AG09319 (cell line): ENCODE data around the gene ADD3.

Experiments
- DNase-seq: peaks from one replicate; pipeline ENCODE4 v3.0.0-alpha.2; 2010; ENCODE audit warnings: low read depth; ENCODE audit errors: extremely low read depth
- CTCF ChIP-seq: IDR thresholded peaks from 2 replicates; pipeline ENCODE4 v1.5.1; 2011; ENCODE audit warnings: low read depth, mild to moderate bottlenecking, inconsistent platforms, low read length, moderate library complexity

ADD3 gene

GRCh38 chr10:110168601-110169481 is 161.1 kb downstream of the ADD3 start:
- no peak for DNase-seq
- TF ChIP-seq CTCF, result no peak

DNA sequence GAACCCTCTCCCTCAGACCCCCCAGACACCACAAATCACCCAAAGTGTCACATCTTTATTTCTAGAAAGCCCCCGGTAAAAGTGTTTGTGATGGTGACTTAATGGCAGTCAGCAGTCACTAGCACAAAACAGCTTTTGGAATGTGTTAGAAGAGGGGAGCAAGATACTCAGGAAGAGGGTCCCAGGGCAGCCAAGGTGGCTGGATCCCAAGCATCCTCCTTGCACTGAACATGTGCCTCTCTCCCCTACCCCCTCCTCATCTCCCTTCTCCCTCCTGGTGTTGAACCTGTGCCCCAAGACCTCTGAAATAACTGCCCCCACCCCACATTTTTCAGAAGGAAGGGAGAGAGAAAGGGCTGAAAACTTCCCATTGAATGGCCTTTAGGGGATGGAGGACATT is 161.8 kb downstream of the ADD3 start:
- no peak for DNase-seq
- TF ChIP-seq CTCF, result no peak

- no peak for DNase-seq
- no peak for TF ChIP-seq CTCF
These were observed 162.6 kb downstream of the ADD3 start for GRCh38 chr10:110170142-110170971.

DNA sequence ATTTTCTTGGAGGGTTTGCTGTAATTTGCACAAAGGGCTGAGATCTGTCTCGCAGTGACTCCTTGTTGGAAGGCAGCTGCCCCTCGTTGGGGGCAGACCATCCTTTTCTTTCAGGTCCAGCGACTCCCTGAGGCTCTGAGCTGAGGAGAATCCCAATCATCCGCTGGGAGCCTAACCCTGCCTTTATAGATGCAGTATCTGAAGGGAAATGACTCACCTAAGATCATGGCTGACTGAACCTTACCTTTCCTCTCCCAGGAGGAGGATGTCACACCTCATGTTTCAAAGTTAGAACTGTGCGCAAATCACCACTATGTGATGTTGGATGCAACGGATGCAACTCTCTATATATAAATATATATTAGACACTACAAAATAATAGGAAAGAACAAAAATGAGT is 163.2 kb downstream of the ADD3 start:
- TF ChIP-seq CTCF, result no peak
- DNase-seq, result no peak

DNA sequence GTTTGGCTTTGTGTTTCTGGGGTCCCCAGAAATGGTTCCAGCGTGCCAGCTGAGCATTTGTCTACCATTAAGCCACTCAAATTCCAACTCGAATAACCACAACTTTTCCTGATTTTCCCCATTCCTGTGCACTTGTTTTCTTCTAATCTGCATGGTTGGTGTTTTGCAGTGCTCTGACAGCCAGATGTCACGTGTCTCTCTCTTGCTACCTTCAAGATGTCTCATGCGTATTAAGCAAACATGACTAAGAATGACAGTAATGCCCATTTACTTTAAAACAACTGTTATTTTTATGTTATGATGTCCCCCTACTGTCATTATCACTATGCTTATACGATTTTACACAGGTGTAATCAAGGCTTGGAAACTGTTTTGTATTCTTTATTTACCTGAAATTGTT is 164.4 kb downstream of the ADD3 start:
- TF ChIP-seq CTCF, result no peak

GRCh38 chr10:110174201-110174600 is 166.4 kb downstream of the ADD3 start:
- DNase-seq, result no peak
- TF ChIP-seq CTCF, result no peak

More for the DNA sequence above, 164.4 kb downstream of the ADD3 start:
- DNase-seq, result no peak

- TF ChIP-seq CTCF, result no peak
These were observed 167.0 kb downstream of the ADD3 start for GRCh38 chr10:110174816-110175215.

More at GRCh38 chr10:110174816-110175215, 167.0 kb downstream of the ADD3 start:
- no peak for DNase-seq
